Fibroblast of lung (primary cell): Measurements from ENCODE around the gene SLC7A4.

ENCODE experiments used
- CTCF ChIP-seq, 2 donors: IDR thresholded peaks in 1 of 2; conservative IDR thresholded peaks in 1 of 2; 1 replicate in 1 of 2; 2 replicates in 1 of 2; pipeline ENCODE4 v1.5.1; 2011 to 2012; ENCODE audit warnings: low read length in 2 of 2, control low read depth in 1 of 2, inconsistent platforms in 1 of 2, low read depth in 1 of 2, mild to moderate bottlenecking in 1 of 2
- EZH2 ChIP-seq: IDR thresholded peaks from 2 replicates; pipeline ENCODE4 v1.5.1; 2012; ENCODE audit warnings: low read length, control low read depth, mild to moderate bottlenecking; ENCODE audit errors: missing control alignments

GRCh38 chr22:21013657-21014201 lies 18.6 kb downstream of the SLC7A4 start:
- TF ChIP-seq EZH2 (no peak), CTCF (conservative IDR thresholded peaks at IDR 0.05 in 1 of 2, IDR thresholded peaks at IDR 0.05 in 1 of 2; ENCODE audit: low read depth in 1 of 2, low read length in 2 of 2) (no peak)
